ENCODE data around the gene ZNRD2. TPM values are rescaled to one million over a fixed set of nuclear protein-coding genes. Genes with fewer than 3 reads are reported as not detected.

Gene ZNRD2
- total and polyA plus RNA-seq, 2 of the 8 experiments (the other 6 are each of a cell fraction or from before 2014, with no cell fraction given): 53.4 to 125 TPM

DNA sequence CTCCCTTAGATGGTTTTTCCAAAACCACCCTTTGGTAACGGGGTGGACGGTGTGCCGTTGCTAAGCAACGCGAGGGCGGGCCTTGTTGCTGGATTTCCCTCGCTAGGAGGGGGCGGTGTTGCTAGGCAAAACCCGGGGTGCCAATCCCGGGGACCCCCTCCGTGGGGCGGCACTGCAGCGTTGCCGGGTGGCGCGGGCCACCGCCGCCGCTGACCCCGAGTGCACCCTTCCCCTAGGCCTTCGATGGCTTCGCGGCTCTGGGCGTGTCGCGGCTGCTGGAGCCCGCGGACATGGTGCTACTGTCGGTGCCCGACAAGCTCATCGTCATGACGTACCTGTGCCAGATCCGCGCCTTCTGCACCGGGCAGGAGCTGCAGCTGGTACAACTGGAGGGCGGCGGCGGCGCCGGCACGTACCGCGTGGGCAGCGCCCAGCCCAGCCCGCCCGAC lies 14.5 kb downstream of the ZNRD2 start (continued):
- no peak for TF ChIP-seq SRF (IDR thresholded peaks at IDR 0.05; ENCODE audit: low read depth, low read length)
- no peak for TF ChIP-seq FOSL1 (IDR thresholded peaks at IDR 0.05; ENCODE audit: insufficient read depth, low read depth, low read length)
- TF ChIP-seq RFX5 (IDR thresholded peaks at IDR 0.05; ENCODE audit: borderline replicate concordance, low read depth, low read length): 0 out of 2 replicates have a peak, but pooled peaks have one; percentile 32
- no peak for TF ChIP-seq YY1 (IDR thresholded peaks at IDR 0.05; ENCODE audit: low read depth, low read length)
- TF ChIP-seq SUZ12 (IDR thresholded peaks at IDR 0.05; ENCODE audit: low read length): peak; percentile 55
- no peak for TF ChIP-seq POLR2AphosphoS5 (IDR thresholded peaks at IDR 0.05; ENCODE audit: low read depth, low read length)
- no peak for TF ChIP-seq BCL11A (IDR thresholded peaks at IDR 0.05; ENCODE audit: low read depth in 2 of 2, low read length in 2 of 2)
- no peak for TF ChIP-seq BACH1 (IDR thresholded peaks at IDR 0.05; ENCODE audit: low read length)
